ENCODE measurements around the gene SUPT4H1. TPM values are rescaled to one million over a fixed set of nuclear protein-coding genes. Genes with fewer than 3 reads are reported as not detected.

The SUPT4H1 gene
- total and polyA plus RNA-seq, 2 donors (not counting 1 experiment from before 2014, with no cell fraction given) = 30.2 to 60.1 TPM

DNA sequence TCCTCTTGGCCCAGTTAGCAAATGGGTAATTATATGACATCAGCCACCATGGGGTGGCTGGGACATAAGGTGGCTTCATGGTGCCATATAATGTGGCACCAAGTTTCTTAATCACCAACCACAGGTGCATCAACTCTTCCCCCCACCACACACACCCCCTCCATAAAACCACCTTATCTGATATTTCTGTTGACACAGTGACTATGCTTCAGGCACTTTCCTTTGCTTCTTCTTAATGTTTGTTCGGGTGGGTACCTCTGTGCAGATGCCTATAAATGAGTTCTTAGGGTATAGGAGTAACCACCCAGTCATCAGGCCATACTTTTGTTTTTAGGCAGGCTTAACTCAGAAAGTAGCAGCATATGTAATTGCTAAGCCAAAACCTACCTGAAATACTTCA lies 35.8 kb upstream of the SUPT4H1 start:
- Mint-ChIP-seq H3K9me3 (ENCODE audit: insufficient read depth) (no peaks in the 10 kb centered on the region), H3K27ac (no peak overlapping the region), H3K27me3 (no peaks in the 10 kb centered on the region), H3K4me1 (peaks cover 16% of the 10 kb centered on the region), H3K4me3 (no peak overlapping the region)
- Histone ChIP-seq H2AFZ (ENCODE audit: insufficient read depth, low read depth, low read length, poor library complexity, severe bottlenecking) (no peak overlapping the region), H3K9me3 (ENCODE audit: control extremely low read depth in 1 of 3, control insufficient read depth in 2 of 3, insufficient read depth in 1 of 3, low read length in 2 of 3) (no peaks in the 10 kb centered on the region), H3K27me3 (replicated peaks in 1 of 4; ENCODE audit: control extremely low read depth in 1 of 4, control insufficient read depth in 3 of 4, insufficient read depth in 4 of 4, low read length in 3 of 4) (no peaks in the 10 kb centered on the region), H3K79me2 (ENCODE audit: control insufficient read depth, insufficient read depth, low read length) (no peaks in the 10 kb centered on the region), H3K4me1 (ENCODE audit: control insufficient read depth in 2 of 2, insufficient read depth in 2 of 2, low read length in 2 of 2) (peaks cover 1 to 5% of the 10 kb centered on the region in 2 donors), H3K27ac (ENCODE audit: low read length in 2 of 2) (no peak overlapping the region), H3K4me2 (replicated peaks; ENCODE audit: low read depth, low read length, poor library complexity, severe bottlenecking) (no peak overlapping the region), H3K36me3 (replicated peaks in 1 of 2; ENCODE audit: control extremely low read depth in 1 of 2, control insufficient read depth in 1 of 2, extremely low read depth in 1 of 2, insufficient read depth in 2 of 2, low read length in 1 of 2) (no peaks in the 10 kb centered on the region), H3K4me3 (ENCODE audit: control extremely low read depth in 1 of 5, extremely low read depth in 1 of 5, insufficient read depth in 1 of 5, low read depth in 2 of 5, low read length in 4 of 5) (no peak overlapping the region), H3K9ac (ENCODE audit: low read length) (no peak overlapping the region), H4K20me1 (ENCODE audit: control insufficient read depth, insufficient read depth, low read length, poor library complexity, severe bottlenecking) (no peaks in the 10 kb centered on the region)
- no peak for DNase-seq
- TF ChIP-seq, protein P1, sequence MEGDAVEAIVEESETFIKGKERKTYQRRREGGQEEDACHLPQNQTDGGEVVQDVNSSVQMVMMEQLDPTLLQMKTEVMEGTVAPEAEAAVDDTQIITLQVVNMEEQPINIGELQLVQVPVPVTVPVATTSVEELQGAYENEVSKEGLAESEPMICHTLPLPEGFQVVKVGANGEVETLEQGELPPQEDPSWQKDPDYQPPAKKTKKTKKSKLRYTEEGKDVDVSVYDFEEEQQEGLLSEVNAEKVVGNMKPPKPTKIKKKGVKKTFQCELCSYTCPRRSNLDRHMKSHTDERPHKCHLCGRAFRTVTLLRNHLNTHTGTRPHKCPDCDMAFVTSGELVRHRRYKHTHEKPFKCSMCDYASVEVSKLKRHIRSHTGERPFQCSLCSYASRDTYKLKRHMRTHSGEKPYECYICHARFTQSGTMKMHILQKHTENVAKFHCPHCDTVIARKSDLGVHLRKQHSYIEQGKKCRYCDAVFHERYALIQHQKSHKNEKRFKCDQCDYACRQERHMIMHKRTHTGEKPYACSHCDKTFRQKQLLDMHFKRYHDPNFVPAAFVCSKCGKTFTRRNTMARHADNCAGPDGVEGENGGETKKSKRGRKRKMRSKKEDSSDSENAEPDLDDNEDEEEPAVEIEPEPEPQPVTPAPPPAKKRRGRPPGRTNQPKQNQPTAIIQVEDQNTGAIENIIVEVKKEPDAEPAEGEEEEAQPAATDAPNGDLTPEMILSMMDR (IDR thresholded peaks at IDR 0.05) = no peak
- TF ChIP-seq EZH2 (IDR thresholded peaks at IDR 0.05; ENCODE audit: borderline replicate concordance, insufficient read depth, low read depth, low read length, poor library complexity, severe bottlenecking) = no peak
- intact Hi-C loops (cut with micrococcal nuclease) = no loop called here
- no peak for ATAC-seq (ENCODE audit: low read depth)
- WGBS (ENCODE audit: insufficient coverage) = no CpG with 5 or more reads among the region's 1 CpG
- CTCF ChIA-PET = no interaction called here
- POLR2A ChIA-PET = no interaction called here

DNA sequence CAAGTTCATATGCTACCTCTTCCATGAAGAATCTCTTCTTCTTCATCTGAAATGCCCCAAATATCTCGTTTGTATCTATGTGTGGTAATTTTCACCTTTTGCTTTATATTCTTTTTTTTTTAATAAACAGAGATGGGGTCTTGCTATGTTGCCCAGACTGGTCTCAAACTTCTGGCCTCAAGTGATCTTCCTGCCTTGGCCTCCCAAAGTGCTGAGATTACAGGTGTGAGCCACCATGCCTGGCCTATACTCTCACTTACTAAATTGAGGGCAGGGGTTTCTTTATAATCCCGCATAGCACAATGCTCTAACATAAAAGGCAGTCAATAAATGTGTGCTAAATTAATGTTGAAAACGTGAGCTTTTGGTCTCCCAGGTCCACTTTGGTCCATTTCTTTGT lies 34.7 kb upstream of the SUPT4H1 start:
- no peaks in the 10 kb centered on the region for H3K27me3 ChIP-seq (replicated peaks in 1 of 4; ENCODE audit: control extremely low read depth in 1 of 4, control insufficient read depth in 3 of 4, insufficient read depth in 4 of 4, low read length in 3 of 4)
- peaks cover 13 to 15% of the 10 kb centered on the region in 2 donors for H3K4me1 ChIP-seq (ENCODE audit: control insufficient read depth in 2 of 2, insufficient read depth in 2 of 2, low read length in 2 of 2)
- Mint-ChIP-seq H3K27me3 (no peaks in the 10 kb centered on the region), H3K4me3 (no peak overlapping the region), H3K4me1 (peaks cover 27% of the 10 kb centered on the region), H3K27ac (no peak overlapping the region), H3K9me3 (ENCODE audit: insufficient read depth) (no peaks in the 10 kb centered on the region)
- no peak for DNase-seq
- no peak overlapping the region for H3K9ac ChIP-seq (ENCODE audit: low read length)
- no peak overlapping the region for H2AFZ ChIP-seq (ENCODE audit: insufficient read depth, low read depth, low read length, poor library complexity, severe bottlenecking)
- no peaks in the 10 kb centered on the region for H4K20me1 ChIP-seq (ENCODE audit: control insufficient read depth, insufficient read depth, low read length, poor library complexity, severe bottlenecking)
- no peak overlapping the region for H3K4me2 ChIP-seq (replicated peaks; ENCODE audit: low read depth, low read length, poor library complexity, severe bottlenecking)
- no peaks in the 10 kb centered on the region for H3K36me3 ChIP-seq (replicated peaks in 1 of 2; ENCODE audit: control extremely low read depth in 1 of 2, control insufficient read depth in 1 of 2, extremely low read depth in 1 of 2, insufficient read depth in 2 of 2, low read length in 1 of 2)
- H3K27ac ChIP-seq (ENCODE audit: low read length in 2 of 2) = no peak overlapping the region
- H3K9me3 ChIP-seq (ENCODE audit: control extremely low read depth in 1 of 3, control insufficient read depth in 2 of 3, insufficient read depth in 1 of 3, low read length in 2 of 3) = no peaks in the 10 kb centered on the region
- H3K79me2 ChIP-seq (ENCODE audit: control insufficient read depth, insufficient read depth, low read length) = no peaks in the 10 kb centered on the region
- H3K4me3 ChIP-seq (ENCODE audit: control extremely low read depth in 1 of 5, extremely low read depth in 1 of 5, insufficient read depth in 1 of 5, low read depth in 2 of 5, low read length in 4 of 5) = no peak overlapping the region
- ChIA-PET CTCF (no interaction called here), POLR2A (no interaction called here)
- no peak for ATAC-seq (ENCODE audit: low read depth)
- WGBS (ENCODE audit: insufficient coverage) = no CpG with 5 or more reads among the region's 3 CpGs
- no peak for TF ChIP-seq EZH2 (IDR thresholded peaks at IDR 0.05; ENCODE audit: borderline replicate concordance, insufficient read depth, low read depth, low read length, poor library complexity, severe bottlenecking)
- TF ChIP-seq, protein P1 (IDR thresholded peaks at IDR 0.05) = no peak
- intact Hi-C loops (cut with micrococcal nuclease) = no loop called here
